ENCODE measurements around the gene RNF213.

The RNF213 gene

GRCh38 chr17:80389011-80389995, 128.7 kb downstream of the RNF213 start:
- TF ChIP-seq SIN3A (IDR thresholded peaks at IDR 0.05; ENCODE audit: borderline replicate concordance, insufficient read depth, low read length): no peak
- no peak for TF ChIP-seq FOXP2 (optimal IDR thresholded peaks at IDR 0.05; ENCODE audit: borderline replicate concordance, extremely low read depth, extremely low read length, insufficient read depth)
- TF ChIP-seq POLR2AphosphoS5 (IDR thresholded peaks at IDR 0.05; ENCODE audit: low read depth, low read length): no peak
- TF ChIP-seq TAF1 (IDR thresholded peaks at IDR 0.05; ENCODE audit: borderline replicate concordance, insufficient read depth, low read length): no peak
- TF ChIP-seq, protein P1, sequence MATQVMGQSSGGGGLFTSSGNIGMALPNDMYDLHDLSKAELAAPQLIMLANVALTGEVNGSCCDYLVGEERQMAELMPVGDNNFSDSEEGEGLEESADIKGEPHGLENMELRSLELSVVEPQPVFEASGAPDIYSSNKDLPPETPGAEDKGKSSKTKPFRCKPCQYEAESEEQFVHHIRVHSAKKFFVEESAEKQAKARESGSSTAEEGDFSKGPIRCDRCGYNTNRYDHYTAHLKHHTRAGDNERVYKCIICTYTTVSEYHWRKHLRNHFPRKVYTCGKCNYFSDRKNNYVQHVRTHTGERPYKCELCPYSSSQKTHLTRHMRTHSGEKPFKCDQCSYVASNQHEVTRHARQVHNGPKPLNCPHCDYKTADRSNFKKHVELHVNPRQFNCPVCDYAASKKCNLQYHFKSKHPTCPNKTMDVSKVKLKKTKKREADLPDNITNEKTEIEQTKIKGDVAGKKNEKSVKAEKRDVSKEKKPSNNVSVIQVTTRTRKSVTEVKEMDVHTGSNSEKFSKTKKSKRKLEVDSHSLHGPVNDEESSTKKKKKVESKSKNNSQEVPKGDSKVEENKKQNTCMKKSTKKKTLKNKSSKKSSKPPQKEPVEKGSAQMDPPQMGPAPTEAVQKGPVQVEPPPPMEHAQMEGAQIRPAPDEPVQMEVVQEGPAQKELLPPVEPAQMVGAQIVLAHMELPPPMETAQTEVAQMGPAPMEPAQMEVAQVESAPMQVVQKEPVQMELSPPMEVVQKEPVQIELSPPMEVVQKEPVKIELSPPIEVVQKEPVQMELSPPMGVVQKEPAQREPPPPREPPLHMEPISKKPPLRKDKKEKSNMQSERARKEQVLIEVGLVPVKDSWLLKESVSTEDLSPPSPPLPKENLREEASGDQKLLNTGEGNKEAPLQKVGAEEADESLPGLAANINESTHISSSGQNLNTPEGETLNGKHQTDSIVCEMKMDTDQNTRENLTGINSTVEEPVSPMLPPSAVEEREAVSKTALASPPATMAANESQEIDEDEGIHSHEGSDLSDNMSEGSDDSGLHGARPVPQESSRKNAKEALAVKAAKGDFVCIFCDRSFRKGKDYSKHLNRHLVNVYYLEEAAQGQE (IDR thresholded peaks at IDR 0.05; ENCODE audit: insufficient read depth in 1 of 2, low read depth in 2 of 2, low read length in 2 of 2): no peak

DNA sequence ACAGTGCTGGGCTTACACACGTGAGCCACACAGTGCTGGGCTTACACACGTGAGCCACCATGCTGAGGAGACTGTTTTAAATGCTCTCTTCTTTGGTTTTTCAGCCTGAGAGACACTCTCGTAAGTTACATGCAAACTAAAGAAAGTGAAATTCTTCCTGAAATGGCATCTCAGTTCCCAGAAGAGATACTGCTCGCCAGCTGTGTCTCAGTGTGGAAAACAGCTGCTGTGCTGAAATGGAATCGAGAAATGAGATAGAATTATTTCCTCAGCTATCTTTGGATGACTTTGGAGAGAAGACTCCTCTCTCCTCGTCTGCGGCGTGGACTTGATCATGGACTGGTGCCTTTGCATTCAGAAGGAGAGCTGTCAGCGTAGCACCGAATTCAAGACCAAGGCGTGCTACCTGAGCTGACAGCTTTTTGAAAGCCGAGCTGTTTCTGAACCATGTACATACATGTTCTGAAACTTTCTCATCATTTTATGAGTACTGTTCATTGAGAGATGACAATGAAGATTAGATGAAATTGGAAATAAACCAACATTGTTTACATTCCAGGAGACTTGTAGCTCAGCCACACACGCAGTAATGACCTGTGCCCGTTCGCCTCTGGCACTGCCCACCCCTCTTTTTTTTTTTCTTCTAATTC, 132.7 kb downstream of the RNF213 start:
- TF ChIP-seq FOXP2 (optimal IDR thresholded peaks at IDR 0.05; ENCODE audit: borderline replicate concordance, extremely low read depth, extremely low read length, insufficient read depth): no peak
- TF ChIP-seq SIN3A (IDR thresholded peaks at IDR 0.05; ENCODE audit: borderline replicate concordance, insufficient read depth, low read length): no peak
- TF ChIP-seq TAF1 (IDR thresholded peaks at IDR 0.05; ENCODE audit: borderline replicate concordance, insufficient read depth, low read length): no peak
- TF ChIP-seq, protein P1 (IDR thresholded peaks at IDR 0.05; ENCODE audit: insufficient read depth in 1 of 2, low read depth in 2 of 2, low read length in 2 of 2): no peak
- TF ChIP-seq POLR2AphosphoS5 (IDR thresholded peaks at IDR 0.05; ENCODE audit: low read depth, low read length): no peak

DNA sequence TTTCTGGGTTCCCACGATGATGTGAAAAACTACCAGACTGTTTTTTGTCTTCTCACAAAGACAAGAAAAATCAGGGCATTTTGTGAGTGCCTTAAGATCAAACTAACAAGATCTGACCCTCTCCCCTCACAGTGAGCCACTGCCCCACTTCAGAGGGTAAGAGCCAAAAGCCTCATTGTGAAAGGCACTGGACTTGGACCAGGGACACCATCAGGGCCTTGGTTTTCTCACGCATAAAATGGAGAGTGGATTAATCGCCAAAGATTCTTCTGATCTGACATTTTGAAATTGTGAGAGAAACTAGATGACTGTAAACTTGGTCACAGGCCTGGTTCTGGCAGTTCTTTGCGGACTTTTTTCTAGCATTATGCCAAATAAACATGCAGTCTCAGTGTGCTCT, 133.3 kb downstream of the RNF213 start:
- TF ChIP-seq TAF1 (IDR thresholded peaks at IDR 0.05; ENCODE audit: borderline replicate concordance, insufficient read depth, low read length) (no peak), POLR2AphosphoS5 (IDR thresholded peaks at IDR 0.05; ENCODE audit: low read depth, low read length) (no peak), SIN3A (IDR thresholded peaks at IDR 0.05; ENCODE audit: borderline replicate concordance, insufficient read depth, low read length) (no peak), FOXP2 (optimal IDR thresholded peaks at IDR 0.05; ENCODE audit: borderline replicate concordance, extremely low read depth, extremely low read length, insufficient read depth) (no peak)
- TF ChIP-seq, protein P1 (IDR thresholded peaks at IDR 0.05; ENCODE audit: insufficient read depth in 1 of 2, low read depth in 2 of 2, low read length in 2 of 2): no peak

DNA sequence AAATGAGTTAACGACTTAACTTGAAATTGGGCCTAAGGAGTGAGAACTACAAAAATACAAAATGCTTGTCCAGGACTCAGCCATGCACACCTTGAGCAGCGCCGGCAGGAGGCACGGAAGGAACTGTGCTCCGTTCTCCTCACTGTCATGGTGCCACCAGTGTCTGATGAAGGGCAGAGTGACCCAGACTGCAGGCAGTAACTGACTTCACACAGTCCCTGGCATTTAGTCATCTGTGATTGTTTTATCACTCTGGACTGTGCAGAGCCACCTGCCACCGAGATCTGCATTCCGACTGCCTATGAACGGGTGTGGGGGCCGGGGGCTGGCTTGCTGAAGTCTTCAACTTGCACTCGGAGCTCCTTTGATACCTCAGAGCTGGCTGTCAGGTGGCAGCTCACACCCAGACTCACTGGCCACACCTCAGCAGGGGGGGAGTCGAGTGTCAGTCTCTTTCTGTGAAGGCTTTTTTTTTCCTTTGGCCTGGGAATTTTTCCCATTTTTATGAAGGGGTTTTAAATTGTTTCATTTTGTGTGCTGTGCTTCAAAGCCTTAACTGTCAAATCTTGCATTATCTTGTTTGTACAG, 134.1 kb downstream of the RNF213 start:
- TF ChIP-seq TAF1 (IDR thresholded peaks at IDR 0.05; ENCODE audit: borderline replicate concordance, insufficient read depth, low read length) (no peak), POLR2AphosphoS5 (IDR thresholded peaks at IDR 0.05; ENCODE audit: low read depth, low read length) (no peak), FOXP2 (optimal IDR thresholded peaks at IDR 0.05; ENCODE audit: borderline replicate concordance, extremely low read depth, extremely low read length, insufficient read depth) (no peak), SIN3A (IDR thresholded peaks at IDR 0.05; ENCODE audit: borderline replicate concordance, insufficient read depth, low read length) (no peak)
- TF ChIP-seq, protein P1 (IDR thresholded peaks at IDR 0.05; ENCODE audit: insufficient read depth in 1 of 2, low read depth in 2 of 2, low read length in 2 of 2): no peak

Measured in PFSK-1 (cell line).